MCF 10A (cell line): ENCODE data around the gene KREMEN1. TPM values are rescaled to one million over a fixed set of nuclear protein-coding genes. Genes with fewer than 3 reads are reported as not detected.

Source experiments
- BruUV-seq: library from RNA; stranded (reverse); fragments of 400-500 nt; replicated peaks from 2 replicates; lab custom pipeline; 2021; lab: Mats Ljungman, UMichigan
- CTCF ChIA-PET: fragments of 300-600 bp; sonication (Branson Sonifier 250); formaldehyde crosslinking; extraction: SDS; loops from one replicate; lab custom pipeline; 2021; ENCODE audit warnings: antibody characterized with exemption, inconsistent platforms; lab: Yijun Ruan, JAX
- POLR2A ChIA-PET: fragments of 300-600, 350-650 bp; sonication (Branson Sonifier 250); formaldehyde crosslinking; extraction: SDS; loops from one replicate; lab custom pipeline; 2020; ENCODE audit warnings: antibody characterized with exemption, inconsistent platforms; lab: Yijun Ruan, JAX
- DNase-seq: peaks from one replicate; pipeline ENCODE4 v3.0.0-alpha.2; 2018; ENCODE audit not compliant: unreplicated experiment
- H3K27ac Mint-ChIP-seq: one replicate; pipeline ENCODE4 v1.8.0; 2022; ENCODE audit warnings: mild to moderate bottlenecking, low read depth, mixed read lengths; ENCODE audit not compliant: unreplicated experiment
- H3K27me3 Mint-ChIP-seq: one replicate; pipeline ENCODE4 v1.8.0; 2022; ENCODE audit warnings: mixed read lengths; ENCODE audit not compliant: insufficient read depth, unreplicated experiment
- H3K36me3 Mint-ChIP-seq: one replicate; pipeline ENCODE4 v1.8.0; 2022; ENCODE audit warnings: mild to moderate bottlenecking, moderate library complexity, mixed read lengths; ENCODE audit not compliant: insufficient read depth, unreplicated experiment
- H3K4me1 Mint-ChIP-seq: one replicate; pipeline ENCODE4 v1.8.0; 2022; ENCODE audit warnings: mixed read lengths; ENCODE audit not compliant: insufficient read depth, unreplicated experiment
- H3K4me3 Mint-ChIP-seq: one replicate; pipeline ENCODE4 v1.8.0; 2022; ENCODE audit warnings: mild to moderate bottlenecking, moderate library complexity, mixed read lengths; ENCODE audit not compliant: unreplicated experiment
- H3K9me3 Mint-ChIP-seq: one replicate; pipeline ENCODE4 v1.8.0; 2022; ENCODE audit warnings: mixed read lengths; ENCODE audit not compliant: unreplicated experiment
- intact Hi-C: fragments of 100-400 bp; cut with micrococcal nuclease; formaldehyde crosslinking; loops from 2 replicates; pipeline ENCODE4 v1.14.1; 2022
- total RNA-seq: library from RNA; stranded (reverse); gene quantifications from 2 replicates; pipeline ENCODE4 v1.2.3, GENCODE V29; 2022
- TF ChIP-seq, protein P1 (sequence below): fragments of 200-600 bp; IDR thresholded peaks from one replicate; pipeline ENCODE4 v1.8.0; 2022; ENCODE audit warnings: antibody characterized with exemption, mild to moderate bottlenecking; ENCODE audit not compliant: unreplicated experiment

Gene KREMEN1
- total RNA-seq, 1 experiment from 2014 or later = 3.6 TPM

DNA sequence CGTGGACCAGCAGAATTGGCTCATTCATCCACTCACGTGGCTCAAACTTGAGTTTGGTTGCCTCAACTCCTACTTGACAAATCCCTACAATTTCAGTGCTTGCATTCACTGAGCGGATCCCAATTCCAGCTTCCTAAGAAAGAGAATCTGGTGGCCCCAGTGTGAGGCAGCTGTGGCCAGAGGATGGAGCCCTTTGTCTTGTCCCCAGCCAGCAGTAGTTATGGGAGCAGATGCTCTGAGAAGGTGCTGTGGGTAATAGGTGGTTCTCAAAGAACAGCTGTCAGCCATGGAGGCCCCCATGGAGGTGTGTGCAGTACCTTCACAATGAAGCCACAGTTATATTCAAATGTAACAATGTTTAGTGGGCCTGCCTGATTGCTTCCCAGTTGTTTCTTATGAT lies 39.3 kb downstream of the KREMEN1 start:
- ChIA-PET POLR2A (interaction anchor here (0.8 kb wide), 2 partner anchors 11 to 39 kb away, joined by 3 read pairs; partner anchors contain the start of gene KREMEN1), CTCF (interaction anchor here (0.5 to 1.3 kb wide), 3 partner anchors 11 to 42 kb away, joined by 3 read pairs; no protein-coding TSS in a partner anchor)
- H3K27ac Mint-ChIP-seq = no peak overlapping the region
- BruUV-seq = no TSS peak
- H3K4me1 Mint-ChIP-seq = no peaks in the 10 kb centered on the region
- H3K36me3 Mint-ChIP-seq = peaks cover 6% of the 10 kb centered on the region
- intact Hi-C loops = no loop called here
- no peak overlapping the region for H3K4me3 Mint-ChIP-seq
- H3K27me3 Mint-ChIP-seq = no peaks in the 10 kb centered on the region
- no peak for DNase-seq
- no peaks in the 10 kb centered on the region for H3K9me3 Mint-ChIP-seq
- TF ChIP-seq, protein P1, sequence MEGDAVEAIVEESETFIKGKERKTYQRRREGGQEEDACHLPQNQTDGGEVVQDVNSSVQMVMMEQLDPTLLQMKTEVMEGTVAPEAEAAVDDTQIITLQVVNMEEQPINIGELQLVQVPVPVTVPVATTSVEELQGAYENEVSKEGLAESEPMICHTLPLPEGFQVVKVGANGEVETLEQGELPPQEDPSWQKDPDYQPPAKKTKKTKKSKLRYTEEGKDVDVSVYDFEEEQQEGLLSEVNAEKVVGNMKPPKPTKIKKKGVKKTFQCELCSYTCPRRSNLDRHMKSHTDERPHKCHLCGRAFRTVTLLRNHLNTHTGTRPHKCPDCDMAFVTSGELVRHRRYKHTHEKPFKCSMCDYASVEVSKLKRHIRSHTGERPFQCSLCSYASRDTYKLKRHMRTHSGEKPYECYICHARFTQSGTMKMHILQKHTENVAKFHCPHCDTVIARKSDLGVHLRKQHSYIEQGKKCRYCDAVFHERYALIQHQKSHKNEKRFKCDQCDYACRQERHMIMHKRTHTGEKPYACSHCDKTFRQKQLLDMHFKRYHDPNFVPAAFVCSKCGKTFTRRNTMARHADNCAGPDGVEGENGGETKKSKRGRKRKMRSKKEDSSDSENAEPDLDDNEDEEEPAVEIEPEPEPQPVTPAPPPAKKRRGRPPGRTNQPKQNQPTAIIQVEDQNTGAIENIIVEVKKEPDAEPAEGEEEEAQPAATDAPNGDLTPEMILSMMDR = no peak

DNA sequence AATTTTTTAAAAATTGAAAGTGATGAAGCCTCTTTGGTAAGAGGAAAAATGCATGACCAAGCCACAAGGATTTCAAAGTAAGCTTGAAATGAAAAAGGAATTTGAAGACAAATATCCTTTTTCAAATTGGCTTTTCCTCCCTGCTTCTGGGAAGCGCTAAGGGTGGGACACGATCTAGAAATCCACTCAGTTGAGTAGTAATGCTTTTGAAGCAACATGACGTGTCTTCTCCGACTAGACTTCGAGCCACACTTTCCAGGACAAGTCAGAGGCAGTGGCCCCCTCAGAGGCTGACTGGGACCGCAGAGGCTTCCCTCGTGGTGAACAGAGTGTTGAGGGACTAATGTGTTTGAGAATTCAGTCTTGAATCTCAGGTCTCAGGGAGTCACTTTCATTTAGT lies 39.8 kb downstream of the KREMEN1 start:
- CTCF ChIA-PET = interaction anchor here (0.7 to 1.3 kb wide), 2 partner anchors 12 to 41 kb away, joined by 3 read pairs; no protein-coding TSS in a partner anchor
- DNase-seq = no peak
- Mint-ChIP-seq H3K27ac (no peak overlapping the region), H3K4me1 (no peaks in the 10 kb centered on the region), H3K4me3 (no peak overlapping the region), H3K9me3 (no peaks in the 10 kb centered on the region), H3K27me3 (no peaks in the 10 kb centered on the region), H3K36me3 (peaks cover 6% of the 10 kb centered on the region)
- intact Hi-C loops = no loop called here
- POLR2A ChIA-PET = interaction anchor here (0.8 kb wide), 1 partner anchor 40 kb away, joined by 3 read pairs; the partner anchor contains the start of gene KREMEN1
- no TSS peak for BruUV-seq
- TF ChIP-seq, protein P1 = no peak

DNA sequence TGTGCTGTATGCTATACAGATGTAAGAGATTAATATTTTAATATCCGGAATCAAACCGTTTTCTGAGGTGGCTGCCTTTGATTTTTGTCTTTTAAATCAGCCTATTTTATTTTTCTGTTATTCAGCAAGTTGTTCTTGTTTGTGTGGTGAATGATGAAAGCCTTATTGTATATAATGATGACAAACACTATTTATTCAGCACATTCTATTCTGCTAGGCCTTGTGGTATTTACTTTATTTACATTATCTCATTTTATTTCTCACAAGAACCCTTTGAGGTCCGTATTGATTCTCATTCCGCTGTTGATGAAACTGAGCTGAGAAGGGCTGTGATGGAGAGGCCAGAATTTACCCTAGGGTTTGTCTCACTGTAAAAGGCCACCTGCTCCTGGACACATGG lies 40.5 kb downstream of the KREMEN1 start:
- Mint-ChIP-seq H3K36me3 (peaks cover 6% of the 10 kb centered on the region), H3K27me3 (no peaks in the 10 kb centered on the region), H3K4me3 (no peak overlapping the region), H3K27ac (no peak overlapping the region), H3K4me1 (peaks cover 6% of the 10 kb centered on the region), H3K9me3 (no peaks in the 10 kb centered on the region)
- TF ChIP-seq, protein P1 = no peak
- intact Hi-C loops = no loop called here
- CTCF ChIA-PET = interaction anchor here (0.8 kb wide), 1 partner anchor 41 kb away, joined by 3 read pairs; no protein-coding TSS in a partner anchor
- POLR2A ChIA-PET = no interaction called here
- DNase-seq = no peak
- BruUV-seq = no TSS peak

DNA sequence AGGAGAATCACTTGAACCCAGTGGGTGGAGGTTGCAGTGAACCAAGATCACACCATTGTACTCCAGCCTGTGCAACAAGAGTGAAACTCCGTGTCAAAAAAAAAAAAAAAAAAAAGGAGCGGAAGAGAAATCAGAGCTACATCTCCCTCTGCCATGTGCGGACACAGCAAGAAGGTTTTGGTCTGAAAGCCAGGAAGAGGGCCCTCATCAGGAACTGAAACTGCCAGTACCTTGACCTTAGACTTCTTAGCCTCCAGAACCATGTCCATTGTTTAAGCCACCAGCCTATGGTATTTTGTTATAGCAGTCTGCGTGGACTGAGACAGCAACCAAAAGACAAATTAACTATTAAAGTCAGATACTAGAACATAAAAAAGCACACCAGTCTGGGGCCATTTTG lies 41.6 kb downstream of the KREMEN1 start:
- TF ChIP-seq, protein P1 = no peak
- CTCF ChIA-PET = interaction anchor here (0.6 kb wide), 1 partner anchor 762 kb away, joined by 4 read pairs; no protein-coding TSS in a partner anchor
- Mint-ChIP-seq H3K27me3 (peaks cover 2% of the 10 kb centered on the region), H3K9me3 (peaks cover under 1% of the 10 kb centered on the region), H3K4me1 (peaks cover 6% of the 10 kb centered on the region), H3K36me3 (peaks cover 6% of the 10 kb centered on the region), H3K27ac (no peak overlapping the region), H3K4me3 (no peak overlapping the region)
- DNase-seq = no peak
- POLR2A ChIA-PET = interaction anchor here (0.6 kb wide), 1 partner anchor 16 kb away, joined by 3 read pairs; no protein-coding TSS in a partner anchor
- intact Hi-C loops = no loop called here
- no TSS peak for BruUV-seq
